Measurements from ENCODE around the gene SF3B2. TPM values are rescaled to one million over a fixed set of nuclear protein-coding genes. Genes with fewer than 3 reads are reported as not detected.
A peak's percentile ranks its signal among the peaks of the same experiment; 100 is the strongest.
"Not testable (repeated sequence)": the region's sequence is repeated elsewhere in the genome, so short reads cannot be mapped to it uniquely, and the experiment has no call there.

Gene SF3B2
- total and polyA plus RNA-seq, 9 of the 15 experiments (the other 6 are each of a cell fraction or from before 2014, with no cell fraction given): 58.3 to 248 (median 157) TPM

DNA sequence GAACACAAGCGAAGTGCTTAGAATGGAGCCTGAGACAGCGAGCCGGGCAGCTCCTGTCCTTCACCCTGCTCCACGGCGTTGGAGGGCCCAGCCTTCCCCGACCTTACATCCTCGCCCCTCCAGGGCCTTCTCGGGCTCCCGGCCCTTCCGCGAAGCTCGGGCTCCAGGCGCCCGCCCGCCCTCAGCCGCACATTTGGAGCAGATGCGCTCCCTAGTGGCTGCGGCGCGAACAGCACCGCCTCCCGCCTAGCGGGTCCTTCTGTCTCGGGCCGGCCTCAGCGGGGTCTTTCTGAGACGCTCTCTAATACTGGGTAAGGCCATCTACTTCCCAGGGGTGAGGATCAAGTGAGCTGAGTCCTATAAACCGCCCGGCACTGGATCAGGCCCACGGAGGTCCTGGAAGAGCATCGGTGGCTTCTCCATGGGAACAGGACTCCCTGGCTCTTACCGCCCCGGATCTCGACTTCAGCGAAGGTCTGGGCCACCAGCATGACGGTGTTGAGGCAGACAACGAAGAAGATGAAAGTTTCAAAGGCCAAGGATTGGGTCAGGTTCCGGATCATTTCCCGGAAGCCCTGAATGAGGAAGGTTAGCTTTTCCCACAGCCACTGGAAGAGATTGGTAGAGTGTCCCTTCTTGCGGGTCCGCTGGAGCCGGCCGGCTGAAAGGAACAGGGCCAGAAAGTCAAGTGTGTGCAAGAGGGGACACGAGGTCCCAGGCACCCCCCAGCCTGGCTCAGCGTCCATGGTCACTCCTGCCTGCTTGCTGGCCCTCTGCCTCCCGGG, 29.6 kb upstream of the SF3B2 start (continued):
- TF ChIP-seq, protein P1, sequence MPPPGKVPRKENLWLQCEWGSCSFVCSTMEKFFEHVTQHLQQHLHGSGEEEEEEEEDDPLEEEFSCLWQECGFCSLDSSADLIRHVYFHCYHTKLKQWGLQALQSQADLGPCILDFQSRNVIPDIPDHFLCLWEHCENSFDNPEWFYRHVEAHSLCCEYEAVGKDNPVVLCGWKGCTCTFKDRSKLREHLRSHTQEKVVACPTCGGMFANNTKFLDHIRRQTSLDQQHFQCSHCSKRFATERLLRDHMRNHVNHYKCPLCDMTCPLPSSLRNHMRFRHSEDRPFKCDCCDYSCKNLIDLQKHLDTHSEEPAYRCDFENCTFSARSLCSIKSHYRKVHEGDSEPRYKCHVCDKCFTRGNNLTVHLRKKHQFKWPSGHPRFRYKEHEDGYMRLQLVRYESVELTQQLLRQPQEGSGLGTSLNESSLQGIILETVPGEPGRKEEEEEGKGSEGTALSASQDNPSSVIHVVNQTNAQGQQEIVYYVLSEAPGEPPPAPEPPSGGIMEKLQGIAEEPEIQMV (tag; conservative IDR thresholded peaks at IDR 0.05; ENCODE audit: low read depth): no peak
- no peak for TF ChIP-seq GATA2 (CRISPR knock-in tag; IDR thresholded peaks at IDR 0.05)
- TF ChIP-seq TEAD4 (IDR thresholded peaks at IDR 0.05; ENCODE audit: low read length): no peak
- no peak for TF ChIP-seq TEAD4 (CRISPR knock-in tag; IDR thresholded peaks at IDR 0.05; ENCODE audit: borderline replicate concordance)
- TF ChIP-seq NFATC3 (IDR thresholded peaks at IDR 0.05): no peak
- no peak for TF ChIP-seq TFAM (CRISPR knock-in tag; conservative IDR thresholded peaks at IDR 0.05)
- TF ChIP-seq L3MBTL2 (IDR thresholded peaks at IDR 0.05): peak; percentile 78
- TF ChIP-seq, protein P2, sequence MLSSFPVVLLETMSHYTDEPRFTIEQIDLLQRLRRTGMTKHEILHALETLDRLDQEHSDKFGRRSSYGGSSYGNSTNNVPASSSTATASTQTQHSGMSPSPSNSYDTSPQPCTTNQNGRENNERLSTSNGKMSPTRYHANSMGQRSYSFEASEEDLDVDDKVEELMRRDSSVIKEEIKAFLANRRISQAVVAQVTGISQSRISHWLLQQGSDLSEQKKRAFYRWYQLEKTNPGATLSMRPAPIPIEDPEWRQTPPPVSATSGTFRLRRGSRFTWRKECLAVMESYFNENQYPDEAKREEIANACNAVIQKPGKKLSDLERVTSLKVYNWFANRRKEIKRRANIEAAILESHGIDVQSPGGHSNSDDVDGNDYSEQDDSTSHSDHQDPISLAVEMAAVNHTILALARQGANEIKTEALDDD (IDR thresholded peaks at IDR 0.05): no peak
- 0 out of 2 replicates have a peak, but pooled peaks have one; percentile 7 for TF ChIP-seq ZBTB17 (CRISPR knock-in tag; IDR thresholded peaks at IDR 0.05)
- TF ChIP-seq ATF1 (CRISPR knock-in tag; IDR thresholded peaks at IDR 0.05): no peak
- TF ChIP-seq ATF1 (tag; IDR thresholded peaks at IDR 0.05): no peak
- TF ChIP-seq ZEB2 (IDR thresholded peaks at IDR 0.05): no peak

DNA sequence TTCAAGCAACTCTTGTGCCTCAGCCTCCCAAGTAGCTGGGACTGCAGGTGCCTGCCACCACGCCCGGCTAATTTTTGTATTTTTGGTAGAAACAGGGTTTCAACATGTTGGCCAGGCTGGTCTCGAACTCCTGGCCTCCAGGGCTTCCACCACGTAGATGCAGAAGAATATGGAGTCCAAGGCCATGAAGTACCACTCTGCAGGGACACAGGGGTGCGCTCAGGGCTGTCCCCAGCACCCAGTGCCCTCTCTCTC, 29.1 kb upstream of the SF3B2 start:
- ChIA-PET CTCF (ENCODE audit: low intra/inter-chr PET ratio) (interaction anchor here (0.5 to 1.3 kb wide), 2 partner anchors 34 to 609 kb away, joined by 4 to 6 read pairs; no protein-coding TSS in a partner anchor), POLR2A (interaction anchor here (0.6 to 1.6 kb wide), 6 partner anchors 16 to 521 kb away, joined by 3 to 13 read pairs (median 3); partner anchors contain the start of genes BANF1 and CCDC85B)
- ATAC-seq; intact Hi-C loops (cut with micrococcal nuclease); H3K36me3 ChIP-seq (ENCODE audit: control insufficient read depth, insufficient read depth, low read length); DNase-seq (ENCODE audit: extremely low read depth in 1 of 4, low spot score in 3 of 4); H3K79me2 ChIP-seq (ENCODE audit: control insufficient read depth, insufficient read depth, low read length); H4K20me1 ChIP-seq (replicated peaks; ENCODE audit: control insufficient read depth, insufficient read depth, low read length); H3K9me3 ChIP-seq (replicated peaks; ENCODE audit: control insufficient read depth, insufficient read depth, low read depth, low read length); H3K4me3 ChIP-seq; H3K27ac ChIP-seq (ENCODE audit: extremely low read depth, low read depth, low read length); H3K27me3 ChIP-seq (ENCODE audit: control insufficient read depth in 2 of 2, insufficient read depth in 2 of 2, low read length in 2 of 2); H3K9me1 ChIP-seq (ENCODE audit: control insufficient read depth, insufficient read depth, low read length); BruUV-seq (replicated peaks); in situ Hi-C loops (cut with MboI); H3K4me2 ChIP-seq (ENCODE audit: insufficient read depth, low read length): not testable (repeated sequence)
- H3K4me1 ChIP-seq (replicated peaks in 1 of 2; ENCODE audit: control insufficient read depth in 2 of 2, insufficient read depth in 2 of 2, low read length in 2 of 2): peaks cover 13 to 52% of the 10 kb centered on the region in 2 experiments
- peak; percentile 15 for FAIRE-seq
- peak overlapping the region in 1 of 2 experiments; percentile 54; a peak in 2 of 4 replicates for H3K9ac ChIP-seq (ENCODE audit: insufficient read depth in 1 of 2, low read depth in 2 of 2, low read length in 2 of 2)
- H2AFZ ChIP-seq (ENCODE audit: low read depth, low read length): peak overlapping the region; percentile 97; the same call in 1 of the 2 replicates
- 25% methylated on average over 5 of the region's 5 CpGs for WGBS (ENCODE audit: insufficient coverage, low coverage, missing lambda C conversion rate)

Measured in K562 (cell line).